ENCODE measurements around the gene ERC2.

The ERC2 gene

GRCh38 chr3:56424885-56425284, 43.4 kb downstream of the ERC2 start:
- DNase-seq (ENCODE audit: low spot score), result no peak

GRCh38 chr3:56424336-56424735, 43.9 kb downstream of the ERC2 start:
- DNase-seq (ENCODE audit: low spot score), result no peak

- no peak for DNase-seq (ENCODE audit: low spot score)
Observed at GRCh38 chr3:56423661-56424099, 44.6 kb downstream of the ERC2 start.

GRCh38 chr3:56422316-56422715, 46.0 kb downstream of the ERC2 start:
- no peak for DNase-seq (ENCODE audit: low spot score)

- no peak for DNase-seq (ENCODE audit: low spot score)
Observed at GRCh38 chr3:56421205-56421604, 47.1 kb downstream of the ERC2 start.

- DNase-seq (ENCODE audit: low spot score), result no peak
Observed at GRCh38 chr3:56415652-56416051, 52.6 kb downstream of the ERC2 start.

GRCh38 chr3:56413911-56414310, 54.4 kb downstream of the ERC2 start:
- DNase-seq (ENCODE audit: low spot score), result no peak

GRCh38 chr3:56411166-56411565, 57.1 kb downstream of the ERC2 start:
- no peak for DNase-seq (ENCODE audit: low spot score)

- no peak for DNase-seq (ENCODE audit: low spot score)
Observed at GRCh38 chr3:56410576-56410975, 57.7 kb downstream of the ERC2 start.

- no peak for DNase-seq (ENCODE audit: low spot score)
Observed at GRCh38 chr3:56409790-56410189, 58.5 kb downstream of the ERC2 start.

GRCh38 chr3:56408761-56409196, 59.5 kb downstream of the ERC2 start:
- DNase-seq (ENCODE audit: low spot score), result no peak

- DNase-seq (ENCODE audit: low spot score), result no peak
Observed at GRCh38 chr3:56406826-56407515, 61.3 kb downstream of the ERC2 start.

GRCh38 chr3:56404884-56405283, 63.4 kb downstream of the ERC2 start:
- DNase-seq (ENCODE audit: low spot score), result no peak

- DNase-seq (ENCODE audit: low spot score), result no peak
Observed at GRCh38 chr3:56398659-56399058, 69.6 kb downstream of the ERC2 start.

GRCh38 chr3:56397798-56398197, 70.5 kb downstream of the ERC2 start:
- no peak for DNase-seq (ENCODE audit: low spot score)

GRCh38 chr3:56389183-56389830, 79.0 kb downstream of the ERC2 start:
- no peak for DNase-seq (ENCODE audit: low spot score)

GRCh38 chr3:56383092-56383491, 85.2 kb downstream of the ERC2 start:
- no peak for DNase-seq (ENCODE audit: low spot score)

- no peak for DNase-seq (ENCODE audit: low spot score)
Observed at GRCh38 chr3:56379723-56380287, 88.5 kb downstream of the ERC2 start.

- DNase-seq (ENCODE audit: low spot score), result no peak
Observed at GRCh38 chr3:56375654-56376053, 92.6 kb downstream of the ERC2 start.

GRCh38 chr3:56373386-56373785, 94.9 kb downstream of the ERC2 start:
- DNase-seq (ENCODE audit: low spot score), result no peak

GRCh38 chr3:56370991-56371775, 97.1 kb downstream of the ERC2 start:
- DNase-seq (ENCODE audit: low spot score), result no peak

- DNase-seq (ENCODE audit: low spot score), result no peak
Observed at GRCh38 chr3:56369914-56370313, 98.4 kb downstream of the ERC2 start.

GRCh38 chr3:56368846-56369245, 99.4 kb downstream of the ERC2 start:
- no peak for DNase-seq (ENCODE audit: low spot score)

Data from ecto neural progenitor cell (in vitro differentiated cells).